ENCODE results near the gene LHFPL3.

LHFPL3 gene

DNA sequence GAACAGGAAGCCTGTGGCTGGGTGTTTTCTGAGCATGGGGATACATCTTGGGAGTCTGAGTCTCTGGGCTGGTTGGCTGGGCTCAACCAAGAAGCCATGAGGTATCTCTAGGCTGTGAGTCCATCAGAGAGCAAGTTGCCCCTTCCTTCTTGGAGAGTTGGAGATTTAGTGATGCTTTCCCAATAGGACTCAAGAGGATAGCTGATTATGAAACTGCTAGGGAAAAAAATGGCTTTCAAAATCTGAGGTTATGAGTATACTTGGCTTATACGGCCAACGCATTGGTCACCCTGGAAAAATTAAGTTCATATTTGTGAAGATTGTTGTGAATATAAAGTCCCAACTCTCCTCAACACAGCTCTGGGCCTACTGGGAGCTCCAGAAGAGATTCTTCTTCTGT lies 522.9 kb downstream of the LHFPL3 start:
- no peak for DNase-seq

DNA sequence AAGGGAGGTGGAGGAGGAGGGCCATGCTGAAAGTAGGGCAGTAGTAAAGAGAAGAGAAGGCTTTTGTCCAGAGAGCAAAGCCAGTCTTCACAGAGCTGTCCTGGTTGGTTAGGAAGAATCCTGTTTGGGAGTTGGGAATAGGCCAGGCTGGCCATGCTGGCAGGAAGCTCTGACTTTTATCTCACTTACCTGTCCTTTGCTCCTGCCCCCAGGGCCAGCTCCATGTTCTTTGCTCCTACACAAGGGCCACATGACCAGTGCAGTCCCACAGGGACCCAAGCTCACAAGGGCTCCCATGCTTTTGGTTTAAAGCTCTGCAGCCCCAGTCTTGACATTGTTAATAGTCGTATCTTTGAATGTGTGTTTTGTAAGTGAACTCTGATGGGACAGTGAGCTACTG lies 524.0 kb downstream of the LHFPL3 start:
- no peak for DNase-seq

- no peak for DNase-seq
Observed at GRCh38 chr7:104855861-104856260, 527.5 kb downstream of the LHFPL3 start.

- DNase-seq: peak; percentile 11
Observed at GRCh38 chr7:104857458-104858425, 529.3 kb downstream of the LHFPL3 start.

DNA sequence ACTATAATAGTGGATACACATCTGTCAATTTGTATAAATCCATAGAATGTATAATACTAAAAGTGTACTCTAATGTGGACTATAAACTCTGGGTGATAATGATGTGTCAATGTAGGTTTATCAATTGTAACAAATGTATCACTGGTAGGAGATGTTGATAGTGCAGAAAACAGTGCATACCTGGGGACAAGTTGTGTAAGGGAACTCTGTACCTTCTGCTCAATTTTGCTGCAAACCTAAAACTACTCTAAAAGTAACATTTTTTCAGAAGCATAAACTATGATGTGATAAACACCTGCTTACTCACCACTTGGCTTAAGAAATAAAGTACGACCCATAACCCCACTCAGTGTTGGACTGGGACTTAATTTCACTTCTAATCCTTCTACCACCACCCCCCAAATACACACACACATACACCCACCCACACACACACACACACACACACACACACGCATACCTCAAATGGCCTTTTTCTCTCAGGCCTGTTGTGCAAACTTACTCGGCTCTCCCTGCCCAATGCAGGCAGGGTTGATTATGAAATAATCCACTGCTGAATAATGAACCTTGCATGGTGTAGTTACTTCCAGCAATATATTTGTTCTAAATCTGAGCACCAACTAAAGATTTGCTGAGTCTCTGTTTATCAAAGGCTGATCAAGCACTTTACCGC lies 531.5 kb downstream of the LHFPL3 start:
- DNase-seq: no peak

DNA sequence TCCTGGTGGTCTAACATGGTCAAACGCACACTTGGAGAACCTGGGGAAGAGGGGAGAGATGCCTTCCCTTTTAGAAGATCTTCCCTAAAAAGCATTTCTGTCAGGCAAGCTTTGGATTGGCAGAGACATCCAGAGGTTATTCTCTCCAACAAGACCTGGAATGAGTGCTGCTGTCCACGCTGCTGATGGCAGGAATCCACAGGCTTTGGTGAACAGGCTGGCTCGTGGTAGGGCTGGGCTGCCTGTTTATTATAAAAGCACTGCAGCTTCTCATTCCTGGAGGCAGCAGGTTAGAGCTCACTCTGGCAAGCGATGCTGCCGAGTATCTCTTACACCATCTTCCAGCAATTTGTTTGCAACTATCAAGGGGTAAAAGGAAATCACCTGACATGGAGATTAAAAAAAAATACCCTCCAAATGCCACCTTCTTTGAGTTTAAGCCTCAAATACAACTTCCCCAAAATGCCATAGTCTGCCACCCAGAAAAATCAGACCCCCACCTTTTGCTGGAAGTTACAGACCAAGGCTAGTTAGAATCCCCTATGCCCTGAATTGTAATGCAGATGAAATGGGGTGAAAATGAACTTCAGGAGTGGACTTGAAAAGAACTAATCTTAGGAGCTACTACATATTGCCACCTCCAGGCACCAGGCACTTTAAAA lies 533.5 kb downstream of the LHFPL3 start:
- no peak for DNase-seq

GRCh38 chr7:104862719-104863118 lies 534.3 kb downstream of the LHFPL3 start:
- DNase-seq: no peak

GRCh38 chr7:104873401-104873800 lies 545.0 kb downstream of the LHFPL3 start:
- DNase-seq: no peak

- DNase-seq: peak; percentile 15
Observed at GRCh38 chr7:104878577-104878976, 550.2 kb downstream of the LHFPL3 start.

- no peak for DNase-seq
Observed at GRCh38 chr7:104883248-104883717, 554.9 kb downstream of the LHFPL3 start.

DNA sequence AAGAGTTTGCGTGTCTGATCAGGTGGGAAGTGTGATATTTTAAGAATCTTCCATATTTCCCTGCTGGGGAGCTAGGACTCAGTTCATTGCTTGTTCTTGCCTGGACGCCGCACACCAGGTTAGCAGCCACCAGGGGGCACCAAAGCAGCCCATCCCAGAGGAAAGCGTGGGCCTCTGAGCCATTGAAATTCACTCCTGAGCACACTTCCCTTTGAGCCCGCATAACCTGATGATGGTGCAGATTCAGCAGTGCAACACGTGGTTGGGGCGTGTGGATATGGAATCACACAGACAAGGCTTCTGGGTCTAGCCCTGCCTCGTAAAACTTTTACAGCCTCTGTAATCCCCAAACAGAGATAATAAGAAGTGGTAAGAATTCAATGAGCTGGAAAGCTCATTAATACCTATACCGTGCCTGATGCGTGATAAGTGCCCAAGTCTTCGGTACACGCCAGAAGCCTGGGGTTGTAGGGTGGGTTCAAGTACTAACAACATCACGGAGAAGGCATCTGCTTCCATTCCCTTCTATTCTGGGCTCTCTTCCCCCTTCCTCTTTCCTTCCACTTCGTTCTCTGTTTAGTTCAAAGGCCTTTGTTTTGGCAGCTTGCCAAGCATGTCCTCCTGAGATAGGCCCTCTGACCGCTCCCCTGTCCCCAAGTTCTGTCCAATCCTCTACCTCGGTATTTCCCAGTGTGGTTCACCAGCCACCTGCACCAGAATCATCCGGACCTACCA lies 555.5 kb downstream of the LHFPL3 start:
- DNase-seq: peak; percentile 89

- no peak for DNase-seq
Observed at GRCh38 chr7:104886651-104887050, 558.2 kb downstream of the LHFPL3 start.

GRCh38 chr7:104890216-104890615 lies 561.8 kb downstream of the LHFPL3 start:
- no peak for DNase-seq

DNA sequence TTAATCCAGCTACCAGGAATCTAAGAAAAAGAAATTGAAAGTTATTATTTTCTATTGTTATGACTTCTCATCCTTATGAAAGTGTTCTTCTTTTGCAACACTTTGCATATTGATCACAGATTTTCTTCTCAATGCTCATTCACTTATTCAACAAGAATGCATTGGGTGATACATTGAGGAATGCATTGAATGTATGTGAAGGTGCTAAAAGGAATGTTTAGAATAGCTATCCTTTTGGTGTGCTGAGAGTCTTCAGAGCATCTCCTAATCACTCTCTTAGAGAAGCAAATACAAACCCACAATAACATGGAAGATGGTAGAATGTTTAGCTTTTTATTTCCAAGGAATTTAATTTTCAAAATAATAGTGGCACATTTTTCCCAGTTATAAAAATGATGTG lies 563.5 kb downstream of the LHFPL3 start:
- DNase-seq: no peak

- no peak for DNase-seq
Observed at GRCh38 chr7:104894314-104894713, 565.9 kb downstream of the LHFPL3 start.

DNA sequence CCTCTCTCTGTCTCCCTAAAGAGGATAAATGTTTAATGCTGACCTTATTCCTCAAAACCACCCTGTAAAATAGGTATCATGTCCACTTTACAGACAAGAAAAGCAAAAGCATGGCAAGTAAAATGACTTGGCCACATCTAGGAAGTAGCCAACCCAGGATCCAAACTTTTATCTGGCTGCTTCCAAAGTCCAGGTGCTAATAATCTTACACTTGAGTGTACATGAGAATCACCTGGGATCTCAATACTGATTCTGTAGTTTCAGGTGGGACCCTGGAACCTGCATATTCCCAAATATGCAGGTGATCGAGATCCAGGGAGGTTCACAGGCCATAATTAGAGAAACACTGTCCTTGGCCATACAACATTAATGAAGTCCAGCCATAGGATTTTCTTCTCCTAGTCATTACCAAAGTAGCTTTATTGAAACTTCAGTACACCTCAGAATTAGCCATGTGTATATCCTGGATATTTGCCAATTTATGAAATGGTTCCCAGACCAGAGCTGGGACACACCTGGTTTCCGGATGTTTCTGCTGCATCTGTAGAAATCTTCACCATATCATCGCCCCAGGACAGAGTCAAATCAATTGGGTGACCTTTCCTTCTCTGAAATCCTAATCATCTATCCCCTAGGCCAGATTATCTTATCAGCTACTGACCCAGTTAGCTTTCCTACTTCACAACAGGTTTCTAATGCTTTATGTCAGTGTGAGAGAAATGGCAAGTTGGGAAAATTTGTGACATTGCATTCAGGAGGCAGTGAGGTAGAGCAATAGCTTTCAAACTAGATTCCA lies 566.5 kb downstream of the LHFPL3 start:
- DNase-seq: no peak

DNA sequence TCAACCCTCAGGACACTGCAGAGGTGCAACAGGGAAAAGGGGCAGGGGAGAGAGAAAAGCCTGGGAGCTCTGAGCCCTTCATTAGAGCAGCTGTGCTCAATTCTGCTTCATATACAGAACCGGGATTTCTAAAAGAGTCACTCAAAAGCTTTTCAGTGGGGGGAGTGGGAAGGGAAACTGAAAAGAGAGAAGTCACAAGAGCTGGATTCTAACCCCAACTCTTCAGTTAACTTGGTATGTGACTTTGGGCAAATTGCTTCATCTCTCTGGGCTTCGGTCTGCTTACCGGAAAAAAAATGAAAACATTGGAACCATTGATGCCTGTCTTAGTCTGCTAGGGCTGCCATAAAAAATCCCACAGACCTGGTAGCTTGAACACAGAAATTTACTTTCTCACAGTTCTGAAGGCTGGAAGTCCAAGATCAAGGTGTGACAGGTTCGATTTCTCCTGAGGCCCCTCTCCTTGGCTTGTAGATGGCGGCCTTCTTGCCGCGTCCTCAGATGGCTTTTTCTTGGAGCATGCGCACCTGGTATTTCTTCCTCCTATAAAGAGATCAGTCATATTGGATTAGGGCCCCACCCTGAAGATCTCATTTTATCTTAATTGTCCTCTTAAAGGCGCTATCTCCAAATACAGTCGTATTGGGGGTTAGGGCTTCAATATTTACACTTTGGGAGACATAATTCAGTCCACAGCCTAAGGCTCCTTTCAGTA lies 567.3 kb downstream of the LHFPL3 start:
- DNase-seq: no peak

DNA sequence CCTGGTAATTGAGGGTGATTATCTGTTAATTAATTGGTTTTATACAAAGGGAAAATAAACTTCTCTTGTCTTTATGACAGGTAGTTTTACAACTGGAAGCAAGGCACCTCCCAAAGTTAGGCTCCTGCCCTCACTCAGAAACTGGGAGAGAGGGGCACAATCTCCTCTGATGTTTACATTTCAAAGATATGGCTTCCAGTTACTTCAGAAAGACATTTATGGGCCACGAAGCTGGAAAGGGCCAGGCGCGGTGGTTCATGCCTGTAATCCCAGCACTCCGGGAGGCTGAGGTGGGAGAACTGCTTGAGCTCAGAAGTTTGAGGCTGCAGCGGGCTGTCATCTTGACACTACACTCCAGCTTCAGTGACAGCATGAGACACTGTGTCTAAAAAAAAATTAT lies 570.0 kb downstream of the LHFPL3 start:
- DNase-seq: no peak

- no peak for DNase-seq
Observed at GRCh38 chr7:104900525-104901239, 572.3 kb downstream of the LHFPL3 start.

DNA sequence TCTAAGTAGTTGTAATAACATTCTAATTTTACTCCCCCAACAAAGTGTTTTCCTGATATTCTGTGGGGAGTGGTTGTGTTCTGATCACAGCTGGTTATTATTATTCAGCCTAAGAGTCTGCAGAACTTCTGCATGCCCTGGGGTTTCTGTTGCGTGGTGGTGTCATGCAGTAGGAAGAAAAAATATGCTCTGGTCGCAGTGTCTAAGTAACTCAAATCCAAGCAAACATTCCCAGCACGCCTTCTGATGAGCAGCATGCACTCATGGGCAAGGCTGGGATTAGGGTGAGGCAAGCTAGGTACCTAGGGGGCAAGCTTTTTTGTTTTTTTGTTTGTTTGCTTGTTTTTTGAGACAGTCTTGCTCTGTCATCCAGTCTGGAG lies 572.8 kb downstream of the LHFPL3 start:
- no peak for DNase-seq

DNA sequence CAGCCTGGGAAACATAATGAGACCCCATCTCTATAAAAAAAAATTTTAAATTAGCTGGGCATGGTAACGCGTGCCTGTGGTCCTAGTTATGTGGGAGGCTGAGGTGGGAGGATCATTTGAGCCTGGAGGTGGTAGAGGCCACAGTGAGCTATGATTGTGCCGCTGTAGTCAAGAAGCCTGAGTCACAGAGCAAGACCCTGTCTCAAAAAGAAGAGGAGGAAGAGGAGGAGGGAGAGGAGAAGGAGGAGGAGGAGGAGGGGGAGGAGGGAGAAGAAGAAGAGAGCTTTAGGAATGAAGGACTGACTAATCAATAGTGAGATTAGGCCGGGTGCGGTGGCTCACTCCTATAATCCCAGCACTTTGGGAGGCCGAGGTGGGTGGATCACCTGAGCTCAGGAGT lies 573.8 kb downstream of the LHFPL3 start:
- no peak for DNase-seq

All from stimulated activated CD4-positive, alpha-beta T cell treated with anti-CD3 and anti-CD28 coated beads, Interleukin-15, amount 100 ng/mL, for 24 hours (primary cell).